Kidney glomerular epithelial cell (primary cell): ENCODE results near the gene OLA1.

Experiments used
- DNase-seq: peaks from one replicate; lab custom pipeline; 2025; lab: John Stamatoyannopoulos, UW

OLA1 gene

GRCh38 chr2:174224665-174225288 is 23.6 kb downstream of the OLA1 start:
- DNase-seq = no peak

DNA sequence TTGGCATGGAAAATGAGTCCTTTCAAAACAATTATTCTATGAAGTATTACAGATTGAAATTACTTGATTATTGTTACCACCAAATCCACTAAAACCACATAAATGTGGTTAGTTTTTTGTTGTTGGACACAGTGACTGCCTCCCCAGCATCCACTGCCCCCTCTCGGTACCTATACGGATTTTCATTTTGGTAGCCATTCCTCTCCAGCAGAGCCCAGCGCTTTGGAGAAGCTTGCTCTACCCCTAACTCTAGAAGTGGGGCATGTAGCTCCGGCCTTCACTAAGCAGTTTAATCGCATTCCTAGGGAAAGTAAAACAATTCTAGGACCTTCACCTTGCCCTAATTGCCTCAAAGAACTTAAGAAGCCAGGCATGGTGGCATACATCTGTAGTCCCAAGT is 24.2 kb downstream of the OLA1 start:
- no peak for DNase-seq

- DNase-seq = no peak
Measured at GRCh38 chr2:174223388-174223787, 24.9 kb downstream of the OLA1 start.

DNA sequence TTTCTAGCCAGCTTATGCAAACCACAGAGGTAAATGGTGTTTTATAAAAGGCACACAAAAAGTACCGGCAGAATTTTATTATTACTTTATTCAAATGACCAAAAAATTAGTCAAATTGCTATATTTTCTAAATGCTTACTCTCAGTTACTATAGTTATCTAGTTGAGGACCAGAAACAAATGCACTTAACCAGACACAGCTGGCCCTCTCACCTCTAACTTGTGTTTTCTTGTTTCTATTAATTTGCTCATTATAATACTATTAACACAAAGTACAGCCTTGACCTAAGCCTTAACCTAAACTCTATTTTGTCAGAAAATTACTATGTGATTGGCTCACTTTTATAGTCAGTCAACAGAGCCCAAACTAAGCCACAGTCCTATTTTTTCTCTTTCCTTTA is 26.2 kb downstream of the OLA1 start:
- DNase-seq = no peak

GRCh38 chr2:174219321-174219720 is 29.0 kb downstream of the OLA1 start:
- DNase-seq = no peak

DNA sequence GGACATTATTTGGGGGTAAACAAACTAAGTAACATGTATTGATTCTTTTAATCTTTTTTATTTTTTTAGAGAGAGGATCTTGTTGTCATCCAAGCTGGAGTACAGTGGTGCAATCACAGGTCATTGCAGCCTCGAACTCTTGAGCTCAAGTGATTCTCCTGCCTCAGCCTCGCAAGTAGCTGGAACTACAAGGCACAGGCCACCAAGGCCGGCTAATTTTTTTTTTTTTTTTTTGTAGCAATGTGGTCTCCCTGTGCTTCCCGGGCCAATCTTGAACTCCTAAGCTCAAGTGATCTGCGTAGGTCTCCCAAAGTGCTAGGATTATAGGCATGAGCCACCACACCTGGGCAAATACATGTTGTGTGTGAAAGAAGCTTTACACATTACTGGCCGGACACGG is 29.6 kb downstream of the OLA1 start:
- DNase-seq = no peak

- DNase-seq = no peak
Measured at GRCh38 chr2:174217869-174218268, 30.5 kb downstream of the OLA1 start.

DNA sequence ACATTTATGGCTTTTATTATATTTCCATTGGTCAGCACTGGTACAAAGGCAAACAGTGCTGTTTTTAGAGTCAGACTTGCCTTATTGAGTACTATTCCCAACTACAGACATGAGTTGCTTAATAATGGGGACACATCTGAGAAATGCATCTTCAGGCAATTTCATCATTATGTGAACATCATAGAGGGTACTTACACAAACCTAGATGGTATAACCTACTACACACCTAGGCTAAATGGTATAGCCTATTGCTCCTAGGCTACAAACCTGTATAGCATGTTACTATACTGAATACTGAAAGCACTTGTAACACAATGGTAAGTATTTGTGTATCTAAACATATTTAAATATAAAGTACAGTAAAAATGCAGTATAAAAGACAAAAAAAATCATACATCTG is 36.4 kb downstream of the OLA1 start:
- no peak for DNase-seq

DNA sequence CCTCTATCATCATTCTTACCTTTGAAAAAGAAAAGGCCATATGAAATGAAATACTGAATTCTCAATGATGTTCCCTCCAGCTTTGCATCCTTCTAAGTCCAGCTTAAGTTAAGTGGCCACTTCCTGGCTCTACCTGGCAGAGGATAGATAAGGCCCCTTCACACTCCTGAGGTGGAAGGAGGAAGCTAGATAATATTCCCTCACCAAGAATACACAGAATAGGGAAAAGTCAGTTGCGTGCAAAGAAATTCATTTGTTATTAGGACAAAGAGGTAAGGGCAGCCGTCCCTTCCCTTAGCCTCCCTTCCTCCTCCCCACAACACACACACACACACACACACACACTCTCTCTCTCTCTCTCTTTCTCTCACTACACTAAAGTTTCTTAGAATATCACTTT is 37.5 kb downstream of the OLA1 start:
- no peak for DNase-seq

- no peak for DNase-seq
Measured at GRCh38 chr2:174209325-174209724, 39.0 kb downstream of the OLA1 start.

GRCh38 chr2:174208026-174208425 is 40.3 kb downstream of the OLA1 start:
- DNase-seq = no peak

GRCh38 chr2:174205562-174205961 is 42.8 kb downstream of the OLA1 start:
- no peak for DNase-seq

DNA sequence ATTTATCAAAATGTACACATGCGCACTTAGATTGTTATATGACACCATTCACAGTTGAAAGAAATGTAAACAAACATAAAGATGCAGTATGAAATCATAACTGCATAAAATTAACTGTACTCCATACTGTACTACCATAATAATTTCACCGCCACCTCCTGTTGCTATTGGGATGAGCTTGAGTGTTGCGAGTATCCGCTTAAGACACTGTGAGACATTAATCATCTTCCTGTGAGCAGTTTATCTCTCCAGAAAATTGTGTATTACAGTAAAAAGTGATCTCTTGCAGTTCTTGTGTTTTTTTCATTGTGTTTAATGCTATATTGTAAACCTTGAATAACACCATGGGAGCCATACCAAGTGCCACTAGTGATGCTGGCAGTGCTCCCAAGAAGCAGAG is 46.1 kb downstream of the OLA1 start:
- no peak for DNase-seq

DNA sequence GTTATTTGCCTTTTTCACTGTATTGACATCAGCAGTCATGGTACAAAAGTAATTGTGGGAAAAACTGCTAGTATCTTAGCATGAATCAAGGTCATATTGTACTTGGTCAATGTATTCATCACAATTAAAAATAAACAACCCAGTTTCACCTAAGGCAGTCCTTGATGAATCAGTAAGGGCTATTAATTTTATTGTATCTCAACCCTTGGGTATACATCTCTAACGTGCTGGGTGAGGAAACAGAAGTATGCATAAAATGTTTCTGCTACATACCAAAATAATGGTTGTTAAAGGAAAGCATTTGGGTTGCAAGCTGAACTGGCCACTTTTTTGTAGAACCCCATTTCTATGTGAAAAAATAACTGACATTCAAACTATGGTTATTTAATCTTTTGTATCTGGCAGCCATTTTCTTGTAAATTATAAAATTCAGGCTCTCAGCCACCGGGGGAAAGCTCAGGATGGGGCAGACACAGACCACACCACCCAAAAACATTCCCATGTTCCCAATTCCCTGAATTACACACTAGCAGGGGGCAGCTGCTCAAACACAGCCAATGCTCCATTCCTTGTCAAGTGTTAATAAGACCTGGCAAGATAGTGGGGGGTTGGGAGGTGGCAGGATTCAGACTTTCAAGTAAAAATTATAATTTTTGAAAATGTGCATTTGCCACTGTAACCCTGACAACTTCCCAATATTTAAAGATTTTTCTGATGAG is 49.3 kb downstream of the OLA1 start:
- no peak for DNase-seq

GRCh38 chr2:174195253-174195652 is 53.1 kb downstream of the OLA1 start:
- DNase-seq = peak; percentile 23

- DNase-seq = no peak
Measured at GRCh38 chr2:174193737-174194136, 54.6 kb downstream of the OLA1 start.

DNA sequence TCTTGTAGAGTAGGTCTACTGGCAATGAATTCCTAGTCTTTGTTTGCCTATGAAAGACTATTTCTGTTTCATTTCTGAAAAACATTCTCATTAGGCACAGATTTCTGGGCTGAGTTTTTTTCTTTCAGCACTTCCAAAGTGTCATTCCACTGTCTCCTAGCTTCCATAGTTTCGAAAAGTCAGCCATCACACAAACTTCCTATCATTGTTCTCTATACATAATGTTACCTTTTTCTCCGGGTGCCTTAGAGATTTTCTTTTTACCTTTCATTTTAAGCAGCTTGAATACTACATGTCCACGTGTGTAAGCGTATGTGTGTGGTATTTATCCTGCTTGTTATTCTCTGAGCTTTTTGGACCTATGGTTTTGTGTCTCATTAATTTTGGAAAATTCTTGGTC is 55.7 kb downstream of the OLA1 start:
- no peak for DNase-seq

- no peak for DNase-seq
Measured at GRCh38 chr2:174191342-174192074, 56.8 kb downstream of the OLA1 start.

GRCh38 chr2:174184915-174185314 is 63.4 kb downstream of the OLA1 start:
- DNase-seq = no peak

DNA sequence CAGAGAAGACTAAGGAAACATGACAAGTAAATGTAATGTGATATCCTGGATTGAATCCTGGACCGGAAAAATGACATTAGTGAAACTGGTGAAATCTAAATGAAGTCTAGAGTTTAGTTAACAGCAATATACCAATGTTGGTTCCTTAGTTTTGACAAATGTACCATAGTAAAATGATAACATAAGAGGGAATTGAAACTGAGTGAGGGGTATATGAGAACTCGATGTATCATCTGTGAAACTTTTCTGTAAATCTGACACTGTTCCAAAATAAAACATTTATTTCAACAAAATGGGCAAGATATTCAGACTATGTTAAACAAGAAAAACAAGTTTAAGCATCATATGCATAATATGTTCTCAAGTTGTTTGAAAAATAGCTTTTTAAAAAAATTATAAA is 63.8 kb downstream of the OLA1 start:
- no peak for DNase-seq

DNA sequence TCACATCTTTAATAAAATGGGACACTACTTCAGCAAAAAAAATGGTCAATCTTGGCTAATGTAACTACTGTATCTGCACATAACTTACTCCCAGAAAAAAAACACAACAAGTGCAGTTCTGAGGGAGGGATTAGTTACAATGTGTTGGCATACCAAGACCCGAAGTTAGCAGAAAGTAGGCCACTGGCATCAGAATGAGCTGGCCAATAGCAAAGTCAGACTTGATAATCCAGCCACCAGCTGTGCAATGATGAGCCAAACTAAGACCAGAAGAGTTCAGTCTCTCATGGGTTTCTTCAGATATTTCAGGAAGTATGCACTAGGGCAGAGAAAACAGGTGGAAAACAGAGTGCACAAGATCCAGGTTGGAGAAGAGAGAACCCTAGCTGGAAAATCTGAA is 65.3 kb downstream of the OLA1 start:
- no peak for DNase-seq

DNA sequence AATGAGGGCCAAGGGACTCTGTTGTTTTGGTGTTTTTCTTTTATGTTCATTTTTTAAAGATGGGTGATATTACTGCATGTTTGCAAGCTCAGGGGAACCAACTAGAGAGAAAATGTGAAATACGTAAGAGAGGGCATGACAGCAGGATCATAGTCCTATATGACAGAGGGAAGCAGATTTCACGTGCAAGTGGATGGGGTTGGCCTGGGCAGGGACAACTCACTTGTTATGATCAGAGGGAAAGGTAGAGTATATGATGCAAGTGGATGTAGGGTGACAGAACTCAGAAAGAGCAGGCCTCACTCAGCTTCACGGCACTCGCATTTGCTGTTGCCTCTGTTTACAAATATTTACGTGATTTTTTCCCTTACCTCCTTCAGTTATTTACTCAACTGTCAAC is 67.0 kb downstream of the OLA1 start:
- no peak for DNase-seq

DNA sequence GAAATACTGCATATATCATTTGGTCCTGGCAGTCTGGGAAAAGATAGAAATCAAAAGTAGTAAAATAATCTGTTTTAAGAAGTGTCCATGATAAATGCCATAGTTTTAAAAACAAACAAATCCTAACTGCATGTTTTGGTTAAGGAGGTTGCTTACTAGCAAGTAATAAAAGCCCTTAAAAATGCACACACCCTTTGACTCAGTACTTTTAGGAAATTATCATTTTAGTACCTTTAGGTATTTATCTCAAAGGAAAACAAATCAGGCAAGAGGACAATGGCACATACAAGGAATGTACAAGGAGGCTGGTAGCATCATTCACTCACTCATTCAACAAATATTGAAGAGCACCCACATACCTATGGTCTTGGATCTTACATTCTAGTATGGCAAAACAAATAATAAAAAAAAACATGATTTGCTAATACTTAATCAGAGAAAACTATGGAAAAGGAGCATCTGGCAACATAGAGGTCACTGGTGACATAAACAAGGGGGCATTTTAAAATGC is 67.6 kb downstream of the OLA1 start:
- no peak for DNase-seq
